HG03039 (cell line): ENCODE measurements around the gene KPNB1.

Experiments
- ATAC-seq: cut with Tn5 transposase; IDR thresholded peaks from one replicate; pipeline ENCODE4 v1.9.1; 2021; ENCODE audit warnings: mild to moderate bottlenecking, moderate library complexity; ENCODE audit not compliant: unreplicated experiment

The KPNB1 gene

GRCh38 chr17:47708864-47709541, 59.3 kb downstream of the KPNB1 start:
- ATAC-seq, result no peak

- ATAC-seq, result no peak
These were observed 59.9 kb downstream of the KPNB1 start for GRCh38 chr17:47709594-47709993.

GRCh38 chr17:47711366-47712099, 61.8 kb downstream of the KPNB1 start:
- ATAC-seq, result no peak

- no peak for ATAC-seq
These were observed 62.8 kb downstream of the KPNB1 start for GRCh38 chr17:47712330-47713023.

- ATAC-seq, result no peak
These were observed 64.4 kb downstream of the KPNB1 start for GRCh38 chr17:47713980-47714700.

GRCh38 chr17:47714773-47715396, 65.2 kb downstream of the KPNB1 start:
- no peak for ATAC-seq

- no peak for ATAC-seq
These were observed 66.1 kb downstream of the KPNB1 start for GRCh38 chr17:47715669-47716325.

- no peak for ATAC-seq
These were observed 66.7 kb downstream of the KPNB1 start for GRCh38 chr17:47716375-47716774.

- ATAC-seq, result no peak
These were observed 67.6 kb downstream of the KPNB1 start for GRCh38 chr17:47717261-47717697.

- no peak for ATAC-seq
These were observed 68.4 kb downstream of the KPNB1 start for GRCh38 chr17:47717979-47718621.

- ATAC-seq, result no peak
These were observed 69.1 kb downstream of the KPNB1 start for GRCh38 chr17:47718634-47719405.

GRCh38 chr17:47719411-47720152, 69.9 kb downstream of the KPNB1 start:
- no peak for ATAC-seq

- ATAC-seq, result no peak
These were observed 70.5 kb downstream of the KPNB1 start for GRCh38 chr17:47720196-47720595.

- ATAC-seq, result no peak
These were observed 71.2 kb downstream of the KPNB1 start for GRCh38 chr17:47720754-47721533.

- no peak for ATAC-seq
These were observed 72.0 kb downstream of the KPNB1 start for GRCh38 chr17:47721725-47722124.

GRCh38 chr17:47724705-47725104, 75.0 kb downstream of the KPNB1 start:
- no peak for ATAC-seq

GRCh38 chr17:47725446-47726111, 75.9 kb downstream of the KPNB1 start:
- no peak for ATAC-seq
